Dermis blood vessel endothelial cell (primary cell): ENCODE results near the gene PUS10. TPM values are rescaled to one million over a fixed set of nuclear protein-coding genes. Genes with fewer than 3 reads are reported as not detected.
"Not testable (repeated sequence)": the region's sequence is repeated elsewhere in the genome, so short reads cannot be mapped to it uniquely, and the experiment has no call there.

Source experiments
- DNase-seq: peaks from one replicate; pipeline ENCODE4 v3.0.0; 2010
- total RNA-seq: library from RNA; depleted of rRNA; stranded (reverse); fragments of >200 nt; gene quantifications from 2 replicates; pipeline ENCODE4 v1.2.3, GENCODE V29; 2014

Gene PUS10
- total RNA-seq, 1 donor from 2014 or later = 10.4 TPM

DNA sequence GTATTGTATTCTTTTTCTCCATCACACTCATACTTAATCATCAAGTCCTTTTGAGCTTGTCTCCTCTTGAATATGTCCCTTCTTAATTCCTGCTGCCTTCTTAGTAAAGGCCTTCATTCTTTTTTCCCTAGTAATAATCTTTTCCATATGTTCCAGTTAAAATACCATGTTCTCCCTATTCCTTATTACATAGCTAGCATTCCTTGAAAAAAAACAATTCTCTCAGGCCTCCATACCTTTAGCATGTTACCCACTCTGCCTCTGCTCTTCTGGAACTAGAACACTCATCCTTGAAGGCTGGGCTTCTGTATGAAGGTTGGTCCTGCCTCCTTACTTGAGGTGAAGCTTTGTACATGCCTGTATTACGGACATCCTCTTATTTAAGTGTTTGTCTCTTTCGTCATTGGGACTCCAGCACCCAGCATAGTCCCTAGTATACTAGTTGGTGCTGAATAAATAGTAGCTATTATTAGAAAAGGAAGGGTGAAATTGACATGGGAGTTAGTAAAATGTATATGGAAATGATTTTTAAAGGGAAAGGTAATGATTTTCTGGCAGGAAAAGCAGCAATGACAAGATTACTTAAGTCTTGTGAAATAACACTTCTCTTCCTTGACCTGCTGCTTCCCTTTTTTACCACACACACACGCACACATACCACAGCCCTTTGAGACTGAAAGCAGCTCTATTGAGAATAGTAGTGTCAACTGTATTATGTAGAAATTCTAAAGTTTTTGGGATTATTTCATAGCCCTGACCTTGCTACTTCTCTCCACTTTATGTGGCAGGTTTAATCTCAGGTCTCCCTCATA, 91.1 kb downstream of the PUS10 start:
- DNase-seq = no peak

GRCh38 chr2:60925994-60926740, 91.9 kb downstream of the PUS10 start:
- DNase-seq = no peak

GRCh38 chr2:60907329-60907728, 110.7 kb downstream of the PUS10 start:
- DNase-seq = no peak

DNA sequence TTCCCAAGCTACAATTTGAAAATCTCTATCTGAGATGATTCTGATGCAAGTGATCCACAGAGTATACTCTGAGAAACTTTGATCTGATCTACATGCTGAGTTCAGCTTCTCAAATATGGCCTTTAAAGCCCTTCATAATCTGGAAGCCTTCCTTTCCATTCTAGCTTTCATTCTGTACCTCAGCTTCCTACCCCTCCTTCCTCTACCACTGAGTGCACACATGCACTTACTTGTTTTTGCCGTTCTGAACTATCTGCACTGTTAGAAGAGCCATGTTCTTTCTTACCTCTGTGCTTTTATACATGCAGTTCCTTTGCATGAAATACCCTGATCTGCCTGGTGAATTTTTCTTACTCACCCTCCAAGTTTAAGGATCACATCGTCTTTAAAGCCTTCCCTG, 111.7 kb downstream of the PUS10 start:
- no peak for DNase-seq

DNA sequence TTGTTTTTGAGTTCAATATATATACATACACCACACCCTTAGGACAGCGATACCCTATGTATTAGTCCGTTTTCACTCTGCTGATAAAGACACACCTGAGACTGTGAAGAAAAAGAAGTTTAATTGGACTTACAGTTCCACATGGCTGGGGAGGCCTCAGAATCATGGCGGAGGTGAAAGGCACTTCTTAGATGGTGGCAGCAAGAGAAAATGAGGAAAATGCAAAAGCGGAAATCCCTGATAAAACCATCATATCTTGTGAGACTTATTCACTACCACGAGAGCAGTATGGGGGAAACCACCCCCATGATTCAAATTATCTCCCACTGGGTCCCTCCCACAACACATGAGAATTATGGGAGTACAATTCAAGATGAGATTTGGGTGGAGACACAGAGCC, 112.2 kb downstream of the PUS10 start:
- DNase-seq = not testable (repeated sequence)

DNA sequence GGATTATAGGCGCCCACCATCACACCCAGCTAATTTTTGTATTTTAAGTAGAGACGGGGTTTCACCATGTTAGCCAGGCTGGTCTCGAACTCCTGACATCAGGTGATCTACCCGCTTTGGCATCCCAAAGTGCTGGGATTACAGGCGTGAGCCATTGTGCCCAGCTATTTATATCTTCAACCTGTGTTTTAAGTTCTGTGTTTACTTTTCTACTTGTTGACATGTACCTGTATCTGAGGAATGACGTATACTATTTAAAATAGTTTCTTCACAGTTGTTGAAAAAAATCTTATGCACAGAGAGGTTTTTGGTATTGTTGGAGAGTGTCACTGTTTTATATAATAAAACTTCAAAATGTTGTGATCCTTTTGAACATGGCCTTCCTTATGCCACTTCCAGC, 116.8 kb downstream of the PUS10 start:
- DNase-seq = not testable (repeated sequence)

DNA sequence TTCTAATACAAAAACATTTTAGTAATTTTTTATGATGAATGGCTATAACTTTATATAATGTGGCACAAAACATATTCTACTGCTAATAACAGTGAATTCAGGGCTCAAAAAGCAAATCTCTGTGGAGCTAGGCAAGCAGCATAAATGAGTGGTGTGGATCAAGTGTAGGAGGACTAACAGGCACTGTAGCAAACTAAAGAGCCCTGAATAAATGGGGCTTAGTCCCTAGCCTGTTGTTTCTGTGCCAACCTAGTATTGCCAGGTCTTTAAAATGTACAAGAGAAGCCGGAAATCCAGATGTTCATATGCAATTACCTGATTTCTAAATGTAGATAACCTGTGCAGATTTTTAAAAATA, 118.2 kb downstream of the PUS10 start:
- DNase-seq = no peak

DNA sequence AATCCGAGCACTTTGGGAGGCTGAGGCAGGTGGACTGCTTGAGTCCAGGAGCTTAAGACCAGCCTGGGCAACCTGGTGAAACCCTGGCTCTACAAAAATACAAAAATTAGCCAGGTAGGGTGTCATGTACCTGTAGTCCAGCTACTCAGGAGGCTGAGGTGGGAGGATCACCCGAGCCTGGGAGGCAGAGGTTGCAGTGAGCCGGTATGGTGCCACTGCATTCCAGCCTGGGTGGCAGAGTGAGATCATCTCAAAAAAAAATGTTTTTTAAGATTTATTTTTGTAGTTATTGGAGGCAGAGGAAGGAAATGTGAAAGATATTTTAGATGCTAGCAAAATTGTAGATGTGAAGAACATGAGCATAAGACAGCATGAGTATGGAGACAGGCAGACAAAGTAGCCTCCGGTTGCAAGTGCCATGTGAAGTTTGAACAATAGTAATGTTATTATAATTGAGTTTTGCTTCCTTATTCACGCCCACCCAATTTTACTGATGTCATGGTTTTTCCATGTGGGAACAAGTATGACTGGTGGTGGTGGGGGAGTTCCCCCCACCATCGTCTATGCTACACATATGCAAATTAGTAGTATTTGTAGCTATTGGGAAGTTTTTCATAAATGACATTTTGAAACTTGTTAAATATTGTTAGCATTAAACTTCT, 118.7 kb downstream of the PUS10 start:
- DNase-seq = peak; percentile 59

- no peak for DNase-seq
These were observed 119.5 kb downstream of the PUS10 start for GRCh38 chr2:60898567-60898966.

Other genes with a start within 250 kb of the PUS10 start
- 21.8 and 30.4 TPM in 2 replicates for gene REL, start 136.7 kb downstream of the PUS10 start, total RNA-seq
- gene PEX13, start 535 bp downstream of the PUS10 start, total RNA-seq = 44.9 and 50.7 TPM in 2 replicates
- 18.6 and 27.4 TPM in 2 replicates for gene SANBR, start 47.6 kb upstream of the PUS10 start, total RNA-seq
- gene C2orf74, start 143.9 kb upstream of the PUS10 start, total RNA-seq = 17.2 and 18.6 TPM in 2 replicates